ENCODE results near the gene C17orf67.
A peak's percentile ranks its signal among the peaks of the same experiment; 100 is the strongest.

Gene C17orf67

DNA sequence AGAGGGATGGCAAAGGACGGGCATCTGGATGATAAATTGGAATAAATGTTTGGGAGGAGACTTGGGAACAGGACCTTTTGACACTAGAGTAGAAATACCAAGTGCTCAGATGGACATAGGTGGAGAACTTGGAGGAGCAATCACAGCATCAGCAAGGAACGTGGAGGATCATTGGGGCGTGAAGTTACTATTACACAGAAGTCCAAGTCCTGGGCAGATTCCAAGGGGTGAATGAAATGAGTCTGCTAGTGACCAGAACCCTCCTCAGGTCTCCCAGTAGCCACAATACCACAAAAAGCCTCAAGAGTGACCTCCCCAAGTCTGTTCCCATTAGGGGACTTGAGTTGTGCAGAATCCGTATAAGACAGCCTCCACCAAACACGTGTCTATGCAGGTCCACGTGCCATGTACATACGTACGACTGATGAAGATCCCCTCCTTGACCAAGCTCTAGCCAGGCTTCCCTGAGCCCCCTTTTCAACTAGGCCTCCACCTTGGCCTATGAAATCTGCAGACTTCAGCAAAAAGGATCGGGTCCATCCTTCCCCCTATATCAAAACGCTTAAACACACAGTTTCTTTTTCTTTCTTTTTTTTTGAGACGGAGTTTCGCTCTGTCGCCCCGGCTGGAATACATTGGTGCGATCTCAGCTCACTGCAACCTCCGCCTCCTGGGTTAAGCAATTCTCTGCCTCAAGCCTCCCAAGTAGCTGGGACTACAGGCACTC is 2.2 kb downstream of the C17orf67 start:
- Histone ChIP-seq H3K27ac (ENCODE audit: low read length) (no peak overlapping the region), H3K4me2 (ENCODE audit: insufficient read depth, low read length) (peak overlapping the region; percentile 87), H3K4me3 (ENCODE audit: low read depth in 1 of 2, low read length in 2 of 2) (no peak overlapping the region), H3K27me3 (ENCODE audit: insufficient read depth, low read length, poor library complexity) (no peaks in the 10 kb centered on the region), H3K36me3 (ENCODE audit: insufficient read depth, low read length) (peaks cover 33% of the 10 kb centered on the region), H2AFZ (ENCODE audit: low read depth, low read length) (no peak overlapping the region), H4K20me1 (ENCODE audit: insufficient read depth, low read length) (peaks cover 24% of the 10 kb centered on the region), H3K9me3 (ENCODE audit: insufficient read depth, low read length, severe bottlenecking) (no peaks in the 10 kb centered on the region), H3K79me2 (ENCODE audit: insufficient read depth, low read length) (peaks cover 43% of the 10 kb centered on the region), H3K4me1 (ENCODE audit: insufficient read depth, low read length) (peaks cover 47% of the 10 kb centered on the region), H3K9ac (ENCODE audit: low read depth, low read length) (no peak overlapping the region)
- DNase-seq (no peak), ATAC-seq (ENCODE audit: insufficient read depth, low read depth) (no peak)
- TF ChIP-seq, protein P1, sequence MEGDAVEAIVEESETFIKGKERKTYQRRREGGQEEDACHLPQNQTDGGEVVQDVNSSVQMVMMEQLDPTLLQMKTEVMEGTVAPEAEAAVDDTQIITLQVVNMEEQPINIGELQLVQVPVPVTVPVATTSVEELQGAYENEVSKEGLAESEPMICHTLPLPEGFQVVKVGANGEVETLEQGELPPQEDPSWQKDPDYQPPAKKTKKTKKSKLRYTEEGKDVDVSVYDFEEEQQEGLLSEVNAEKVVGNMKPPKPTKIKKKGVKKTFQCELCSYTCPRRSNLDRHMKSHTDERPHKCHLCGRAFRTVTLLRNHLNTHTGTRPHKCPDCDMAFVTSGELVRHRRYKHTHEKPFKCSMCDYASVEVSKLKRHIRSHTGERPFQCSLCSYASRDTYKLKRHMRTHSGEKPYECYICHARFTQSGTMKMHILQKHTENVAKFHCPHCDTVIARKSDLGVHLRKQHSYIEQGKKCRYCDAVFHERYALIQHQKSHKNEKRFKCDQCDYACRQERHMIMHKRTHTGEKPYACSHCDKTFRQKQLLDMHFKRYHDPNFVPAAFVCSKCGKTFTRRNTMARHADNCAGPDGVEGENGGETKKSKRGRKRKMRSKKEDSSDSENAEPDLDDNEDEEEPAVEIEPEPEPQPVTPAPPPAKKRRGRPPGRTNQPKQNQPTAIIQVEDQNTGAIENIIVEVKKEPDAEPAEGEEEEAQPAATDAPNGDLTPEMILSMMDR (IDR thresholded peaks at IDR 0.05; ENCODE audit: borderline replicate concordance, extremely low read depth, low read length, poor library complexity, severe bottlenecking): no peak
- TF ChIP-seq EZH2 (IDR thresholded peaks at IDR 0.05; ENCODE audit: borderline replicate concordance, low read depth, low read length, severe bottlenecking): no peak

DNA sequence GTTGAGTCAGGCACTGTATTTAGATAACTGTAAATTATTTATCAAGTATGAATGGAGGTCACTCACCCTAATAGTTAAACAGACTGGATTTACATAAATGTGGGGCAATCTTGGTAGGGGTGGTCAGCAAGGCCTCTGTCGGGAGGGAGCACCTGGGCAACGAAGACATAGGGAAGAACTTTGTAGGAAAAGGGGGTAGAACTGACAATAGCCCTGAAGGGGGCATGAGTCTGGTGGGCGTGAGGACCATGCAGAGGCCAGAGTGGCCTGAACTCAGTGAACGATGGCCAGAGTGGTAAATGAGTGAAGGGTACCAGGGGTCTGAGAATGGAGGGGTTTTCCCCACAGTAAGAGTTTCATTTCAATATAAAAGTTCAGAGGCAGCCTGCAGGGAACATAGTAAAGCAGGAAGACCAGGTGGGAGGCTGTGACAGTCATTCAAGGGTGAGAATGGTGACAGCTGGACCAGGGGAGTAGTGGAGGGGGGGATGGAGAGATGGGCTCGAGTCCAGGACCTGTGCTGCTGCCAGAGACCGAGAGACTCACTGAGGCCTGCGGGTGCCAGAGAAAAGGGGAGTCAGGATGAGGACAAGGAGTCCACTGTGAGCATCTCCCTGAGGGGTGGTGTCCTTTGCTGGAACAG is 2.9 kb downstream of the C17orf67 start:
- Histone ChIP-seq H3K4me3 (ENCODE audit: low read depth in 1 of 2, low read length in 2 of 2) (no peak overlapping the region), H3K4me2 (ENCODE audit: insufficient read depth, low read length) (peak overlapping the region; percentile 39; the same call in 1 of the 2 replicates), H3K9me3 (ENCODE audit: insufficient read depth, low read length, severe bottlenecking) (no peaks in the 10 kb centered on the region), H2AFZ (ENCODE audit: low read depth, low read length) (no peak overlapping the region), H3K27me3 (ENCODE audit: insufficient read depth, low read length, poor library complexity) (no peaks in the 10 kb centered on the region), H3K36me3 (ENCODE audit: insufficient read depth, low read length) (peaks cover 31% of the 10 kb centered on the region), H3K9ac (ENCODE audit: low read depth, low read length) (no peak overlapping the region), H4K20me1 (ENCODE audit: insufficient read depth, low read length) (peaks cover 24% of the 10 kb centered on the region), H3K4me1 (ENCODE audit: insufficient read depth, low read length) (peaks cover 40% of the 10 kb centered on the region), H3K79me2 (ENCODE audit: insufficient read depth, low read length) (peaks cover 43% of the 10 kb centered on the region), H3K27ac (ENCODE audit: low read length) (no peak overlapping the region)
- TF ChIP-seq, protein P1 (IDR thresholded peaks at IDR 0.05; ENCODE audit: borderline replicate concordance, extremely low read depth, low read length, poor library complexity, severe bottlenecking): no peak
- no peak for TF ChIP-seq EZH2 (IDR thresholded peaks at IDR 0.05; ENCODE audit: borderline replicate concordance, low read depth, low read length, severe bottlenecking)
- no peak for ATAC-seq (ENCODE audit: insufficient read depth, low read depth)
- DNase-seq: no peak

DNA sequence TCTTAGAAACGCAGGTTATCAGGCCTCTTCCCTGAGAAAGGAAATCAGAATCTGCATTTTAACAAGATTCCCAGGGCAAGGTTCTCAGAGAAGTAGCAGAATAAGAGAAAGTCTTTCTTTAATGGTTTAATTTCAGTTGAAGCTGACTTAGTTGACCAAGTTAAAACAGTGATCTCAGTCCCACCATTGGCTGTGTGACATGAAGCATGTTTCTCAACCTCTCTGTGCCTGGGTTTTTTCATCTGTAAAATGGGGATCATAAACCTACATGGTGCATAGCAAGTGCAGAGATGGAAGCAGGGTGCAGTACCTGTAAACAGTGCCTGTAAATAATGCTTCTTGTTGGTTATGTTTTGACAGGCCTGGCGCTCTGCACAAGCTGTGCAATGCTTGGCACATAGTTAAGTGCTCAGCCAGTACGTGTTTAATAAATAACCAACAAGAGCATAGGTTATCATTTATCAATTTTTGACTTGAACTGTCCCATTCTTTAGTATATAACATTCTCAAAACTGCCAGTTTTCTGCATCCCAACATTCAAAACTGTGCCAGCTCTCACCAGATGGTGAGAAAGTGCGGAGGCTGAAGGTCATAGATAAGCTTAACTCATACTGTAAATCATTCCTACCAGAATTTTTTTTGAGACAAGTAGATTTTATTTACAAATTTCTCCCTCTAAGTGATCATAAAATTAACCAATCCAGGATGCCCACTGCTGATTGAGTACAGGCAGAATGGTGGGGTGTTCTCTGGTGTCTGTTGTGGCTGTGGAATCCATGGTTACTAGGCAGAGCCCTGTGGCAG is 6.9 kb downstream of the C17orf67 start:
- H3K4me2 ChIP-seq (ENCODE audit: insufficient read depth, low read length): no peak overlapping the region
- H3K79me2 ChIP-seq (ENCODE audit: insufficient read depth, low read length): peaks cover 16% of the 10 kb centered on the region
- H3K9me3 ChIP-seq (ENCODE audit: insufficient read depth, low read length, severe bottlenecking): no peaks in the 10 kb centered on the region
- no peak overlapping the region for H3K27ac ChIP-seq (ENCODE audit: low read length)
- no peak for TF ChIP-seq EZH2 (IDR thresholded peaks at IDR 0.05; ENCODE audit: borderline replicate concordance, low read depth, low read length, severe bottlenecking)
- TF ChIP-seq, protein P1 (IDR thresholded peaks at IDR 0.05; ENCODE audit: borderline replicate concordance, extremely low read depth, low read length, poor library complexity, severe bottlenecking): no peak
- peaks cover 16% of the 10 kb centered on the region for H3K36me3 ChIP-seq (ENCODE audit: insufficient read depth, low read length)
- H3K9ac ChIP-seq (ENCODE audit: low read depth, low read length): no peak overlapping the region
- H3K27me3 ChIP-seq (ENCODE audit: insufficient read depth, low read length, poor library complexity): no peaks in the 10 kb centered on the region
- H3K4me3 ChIP-seq (ENCODE audit: low read depth in 1 of 2, low read length in 2 of 2): no peak overlapping the region
- H3K4me1 ChIP-seq (ENCODE audit: insufficient read depth, low read length): peaks cover 9% of the 10 kb centered on the region
- DNase-seq: no peak
- no peak overlapping the region for H2AFZ ChIP-seq (ENCODE audit: low read depth, low read length)
- no peak for ATAC-seq (ENCODE audit: insufficient read depth, low read depth)
- H4K20me1 ChIP-seq (ENCODE audit: insufficient read depth, low read length): peaks cover 16% of the 10 kb centered on the region
